ENCODE measurements around the gene DENND6B. TPM values are rescaled to one million over a fixed set of nuclear protein-coding genes. Genes with fewer than 3 reads are reported as not detected.
A peak's percentile ranks its signal among the peaks of the same experiment; 100 is the strongest.

Gene DENND6B
- total RNA-seq, 3 donors from 2014 or later = 1.8 to 6.9 (median 5.4) TPM

GRCh38 chr22:50311606-50312351 is 15.0 kb downstream of the DENND6B start:
- TF ChIP-seq CTCF (IDR thresholded peaks at IDR 0.05) (no peak), POLR2AphosphoS5 (IDR thresholded peaks at IDR 0.05) (no peak), POLR2A (IDR thresholded peaks at IDR 0.05) (no peak)
- H3K4me1 ChIP-seq = peaks cover 0 to 5% of the 10 kb centered on the region in 2 donors

GRCh38 chr22:50310949-50311444 is 15.8 kb downstream of the DENND6B start:
- intact Hi-C loops (cut with DNase I; ENCODE audit: low total_unique reads) = no loop called here
- TF ChIP-seq POLR2AphosphoS5 (IDR thresholded peaks at IDR 0.05) (no peak), POLR2A (IDR thresholded peaks at IDR 0.05) (no peak), CTCF (IDR thresholded peaks at IDR 0.05) (no peak)
- no peaks in the 10 kb centered on the region for H3K36me3 ChIP-seq
- H3K4me3 ChIP-seq = no peak overlapping the region
- H3K4me1 ChIP-seq = peaks cover 0 to 5% of the 10 kb centered on the region in 2 donors
- DNase-seq (ENCODE audit: low spot score in 2 of 2) = no peak
- H3K27me3 ChIP-seq = no peaks in the 10 kb centered on the region
- no peaks in the 10 kb centered on the region for H3K9me3 ChIP-seq
- no peak overlapping the region for H3K27ac ChIP-seq

More at GRCh38 chr22:50311606-50312351, 15.0 kb downstream of the DENND6B start:
- no peak overlapping the region for H3K27ac ChIP-seq
- intact Hi-C loops (cut with DNase I; ENCODE audit: low total_unique reads) = no loop called here
- no peak for DNase-seq (ENCODE audit: low spot score in 2 of 2)
- no peaks in the 10 kb centered on the region for H3K36me3 ChIP-seq
- no peak overlapping the region for H3K4me3 ChIP-seq
- no peaks in the 10 kb centered on the region for H3K9me3 ChIP-seq
- H3K27me3 ChIP-seq = no peaks in the 10 kb centered on the region

- Histone ChIP-seq H3K27me3 (no peaks in the 10 kb centered on the region), H3K4me1 (peaks cover 5 to 10% of the 10 kb centered on the region in 2 donors), H3K4me3 (no peak overlapping the region), H3K9me3 (no peaks in the 10 kb centered on the region), H3K27ac (peak overlapping the region in 1 of 2 donors; percentile 98), H3K36me3 (no peaks in the 10 kb centered on the region)
- no peak for DNase-seq (ENCODE audit: low spot score in 2 of 2)
- intact Hi-C loops (cut with DNase I; ENCODE audit: low total_unique reads) = no loop called here
- TF ChIP-seq POLR2AphosphoS5 (IDR thresholded peaks at IDR 0.05) (no peak), POLR2A (IDR thresholded peaks at IDR 0.05) (no peak), CTCF (IDR thresholded peaks at IDR 0.05) (no peak)
Observed at GRCh38 chr22:50310031-50310722, 16.6 kb downstream of the DENND6B start.

GRCh38 chr22:50309601-50309991 is 17.2 kb downstream of the DENND6B start:
- Histone ChIP-seq H3K4me1 (peaks cover 11 to 15% of the 10 kb centered on the region in 2 donors), H3K4me3 (no peak overlapping the region), H3K27ac (peak overlapping the region; percentile 85 to 98), H3K9me3 (no peaks in the 10 kb centered on the region), H3K27me3 (no peaks in the 10 kb centered on the region), H3K36me3 (no peaks in the 10 kb centered on the region)
- intact Hi-C loops (cut with DNase I; ENCODE audit: low total_unique reads) = no loop called here
- no peak for DNase-seq (ENCODE audit: low spot score in 2 of 2)
- TF ChIP-seq POLR2A (IDR thresholded peaks at IDR 0.05) = no peak
- no peak for TF ChIP-seq CTCF (IDR thresholded peaks at IDR 0.05)
- TF ChIP-seq POLR2AphosphoS5 (IDR thresholded peaks at IDR 0.05) = no peak
